Fibroblast of lung (primary cell): Measurements from ENCODE around the gene BCKDHB.

Source experiments
- EZH2 ChIP-seq: IDR thresholded peaks from 2 replicates; pipeline ENCODE4 v1.5.1; 2012; ENCODE audit warnings: low read length, control low read depth, mild to moderate bottlenecking; ENCODE audit errors: missing control alignments
- TF ChIP-seq, protein P1 (sequence below), 2 donors: IDR thresholded peaks in 1 of 2; conservative IDR thresholded peaks in 1 of 2; 1 replicate in 1 of 2; 2 replicates in 1 of 2; pipeline ENCODE4 v1.5.1; 2011 to 2012; ENCODE audit warnings: low read length in 2 of 2, control low read depth in 1 of 2, inconsistent platforms in 1 of 2, low read depth in 1 of 2, mild to moderate bottlenecking in 1 of 2

DNA sequence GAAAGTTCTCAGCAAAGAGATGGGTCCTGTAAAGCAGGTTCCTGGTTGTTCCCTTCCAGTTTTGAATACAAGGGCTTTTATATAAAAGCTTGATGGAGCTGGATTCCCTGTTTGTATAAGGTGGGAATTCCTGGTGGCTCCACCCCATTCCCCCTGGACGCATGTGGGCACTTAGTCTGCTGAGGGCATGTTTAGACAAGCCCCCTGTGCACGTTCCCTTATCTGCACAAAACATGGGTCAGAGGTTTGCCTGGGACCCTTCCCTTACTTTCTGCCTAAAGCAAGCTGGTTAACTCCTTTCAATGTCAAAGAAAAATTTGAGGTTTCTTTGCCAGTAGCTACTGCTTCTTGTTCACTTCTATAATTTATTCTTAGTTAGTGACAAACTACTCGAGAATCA, 181.1 kb downstream of the BCKDHB start:
- TF ChIP-seq, protein P1, sequence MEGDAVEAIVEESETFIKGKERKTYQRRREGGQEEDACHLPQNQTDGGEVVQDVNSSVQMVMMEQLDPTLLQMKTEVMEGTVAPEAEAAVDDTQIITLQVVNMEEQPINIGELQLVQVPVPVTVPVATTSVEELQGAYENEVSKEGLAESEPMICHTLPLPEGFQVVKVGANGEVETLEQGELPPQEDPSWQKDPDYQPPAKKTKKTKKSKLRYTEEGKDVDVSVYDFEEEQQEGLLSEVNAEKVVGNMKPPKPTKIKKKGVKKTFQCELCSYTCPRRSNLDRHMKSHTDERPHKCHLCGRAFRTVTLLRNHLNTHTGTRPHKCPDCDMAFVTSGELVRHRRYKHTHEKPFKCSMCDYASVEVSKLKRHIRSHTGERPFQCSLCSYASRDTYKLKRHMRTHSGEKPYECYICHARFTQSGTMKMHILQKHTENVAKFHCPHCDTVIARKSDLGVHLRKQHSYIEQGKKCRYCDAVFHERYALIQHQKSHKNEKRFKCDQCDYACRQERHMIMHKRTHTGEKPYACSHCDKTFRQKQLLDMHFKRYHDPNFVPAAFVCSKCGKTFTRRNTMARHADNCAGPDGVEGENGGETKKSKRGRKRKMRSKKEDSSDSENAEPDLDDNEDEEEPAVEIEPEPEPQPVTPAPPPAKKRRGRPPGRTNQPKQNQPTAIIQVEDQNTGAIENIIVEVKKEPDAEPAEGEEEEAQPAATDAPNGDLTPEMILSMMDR (conservative IDR thresholded peaks at IDR 0.05 in 1 of 2, IDR thresholded peaks at IDR 0.05 in 1 of 2; ENCODE audit: low read depth in 1 of 2, low read length in 2 of 2), result no peak
- no peak for TF ChIP-seq EZH2
